Measurements from ENCODE around the gene C19orf85.
A peak's percentile ranks its signal among the peaks of the same experiment; 100 is the strongest.

Gene C19orf85

DNA sequence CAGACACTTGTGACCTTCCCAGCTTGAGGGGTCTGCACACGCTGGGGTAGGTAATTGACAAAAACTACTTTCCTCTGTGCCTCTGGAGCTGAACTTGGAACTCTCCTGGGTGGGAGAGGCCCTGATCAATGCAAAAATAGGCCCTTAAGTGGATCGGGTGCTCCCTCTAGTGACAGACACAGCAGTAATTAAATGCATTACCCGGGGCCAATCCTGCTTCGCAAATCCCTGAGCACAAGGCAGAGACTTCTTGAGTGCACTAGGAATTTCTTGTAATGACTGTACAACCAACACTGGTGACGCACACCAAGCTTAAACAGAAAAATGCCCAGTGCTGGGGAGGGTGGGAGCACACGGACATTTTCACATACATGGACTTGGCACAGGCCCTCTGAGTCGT, 46.4 kb downstream of the C19orf85 start:
- Histone ChIP-seq H3K4me3 (replicated peaks; ENCODE audit: insufficient read depth, low read length) (no peak overlapping the region), H3K27ac (replicated peaks) (no peak overlapping the region), H3K27me3 (ENCODE audit: insufficient read depth, poor library complexity, severe bottlenecking) (no peaks in the 10 kb centered on the region)
- TF ChIP-seq, protein P1, sequence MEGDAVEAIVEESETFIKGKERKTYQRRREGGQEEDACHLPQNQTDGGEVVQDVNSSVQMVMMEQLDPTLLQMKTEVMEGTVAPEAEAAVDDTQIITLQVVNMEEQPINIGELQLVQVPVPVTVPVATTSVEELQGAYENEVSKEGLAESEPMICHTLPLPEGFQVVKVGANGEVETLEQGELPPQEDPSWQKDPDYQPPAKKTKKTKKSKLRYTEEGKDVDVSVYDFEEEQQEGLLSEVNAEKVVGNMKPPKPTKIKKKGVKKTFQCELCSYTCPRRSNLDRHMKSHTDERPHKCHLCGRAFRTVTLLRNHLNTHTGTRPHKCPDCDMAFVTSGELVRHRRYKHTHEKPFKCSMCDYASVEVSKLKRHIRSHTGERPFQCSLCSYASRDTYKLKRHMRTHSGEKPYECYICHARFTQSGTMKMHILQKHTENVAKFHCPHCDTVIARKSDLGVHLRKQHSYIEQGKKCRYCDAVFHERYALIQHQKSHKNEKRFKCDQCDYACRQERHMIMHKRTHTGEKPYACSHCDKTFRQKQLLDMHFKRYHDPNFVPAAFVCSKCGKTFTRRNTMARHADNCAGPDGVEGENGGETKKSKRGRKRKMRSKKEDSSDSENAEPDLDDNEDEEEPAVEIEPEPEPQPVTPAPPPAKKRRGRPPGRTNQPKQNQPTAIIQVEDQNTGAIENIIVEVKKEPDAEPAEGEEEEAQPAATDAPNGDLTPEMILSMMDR (IDR thresholded peaks at IDR 0.05; ENCODE audit: insufficient read depth, low read length), result peak; percentile 76
- no peak for TF ChIP-seq SPI1 (IDR thresholded peaks at IDR 0.05; ENCODE audit: borderline replicate concordance, low read depth)
- peak in 1 of 2 experiments; percentile 68 for DNase-seq (ENCODE audit: low read depth in 1 of 2, low spot score in 1 of 2)
